ENCODE results near the gene KSR2. TPM values are rescaled to one million over a fixed set of nuclear protein-coding genes. Genes with fewer than 3 reads are reported as not detected.
"Not testable (repeated sequence)": the region's sequence is repeated elsewhere in the genome, so short reads cannot be mapped to it uniquely, and the experiment has no call there.

KSR2 gene
- polyA plus RNA-seq, 1 experiment = not detected

DNA sequence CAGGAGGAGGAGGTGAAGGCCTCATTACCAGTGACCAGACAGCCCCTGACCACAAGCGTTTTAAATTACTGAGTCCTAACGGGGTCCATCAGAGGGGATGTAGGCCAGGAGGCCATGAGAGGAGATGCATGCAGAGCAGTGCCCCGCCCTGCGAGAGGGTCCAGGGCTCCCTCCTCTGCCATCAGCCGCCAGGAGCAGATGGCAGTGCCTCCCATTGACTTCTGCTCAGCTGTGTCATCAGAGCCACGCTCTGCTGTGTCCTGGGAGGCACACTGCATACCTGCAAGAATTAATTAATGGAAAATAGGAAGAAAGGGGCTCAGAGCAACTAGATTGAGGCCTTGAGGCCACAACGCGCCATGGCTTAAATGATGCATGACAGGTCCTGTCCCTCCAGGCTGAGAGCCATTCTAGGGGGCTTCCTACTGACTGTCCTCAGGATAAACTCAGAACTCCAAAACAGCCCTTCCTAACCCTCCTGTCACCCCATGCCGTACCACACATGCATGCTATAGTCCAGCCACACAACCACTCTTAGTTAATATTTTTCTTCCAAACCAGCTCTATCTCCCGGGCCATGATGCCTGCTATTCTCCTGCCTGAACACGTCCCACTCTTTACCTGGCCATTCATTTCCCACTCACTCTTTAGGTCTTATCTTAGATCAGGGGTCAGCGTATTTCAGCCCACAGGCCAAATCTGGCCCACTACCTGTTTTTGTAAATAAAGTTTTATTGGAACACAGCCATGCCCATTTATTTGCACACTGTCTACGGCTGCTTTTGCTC lies 235.8 kb downstream of the KSR2 start:
- H3K27me3 ChIP-seq (ENCODE audit: control insufficient read depth, insufficient read depth, low read length) = no peaks in the 10 kb centered on the region
- ChIA-PET CTCF (no interaction called here), POLR2A (no interaction called here)
- TF ChIP-seq, protein P1, sequence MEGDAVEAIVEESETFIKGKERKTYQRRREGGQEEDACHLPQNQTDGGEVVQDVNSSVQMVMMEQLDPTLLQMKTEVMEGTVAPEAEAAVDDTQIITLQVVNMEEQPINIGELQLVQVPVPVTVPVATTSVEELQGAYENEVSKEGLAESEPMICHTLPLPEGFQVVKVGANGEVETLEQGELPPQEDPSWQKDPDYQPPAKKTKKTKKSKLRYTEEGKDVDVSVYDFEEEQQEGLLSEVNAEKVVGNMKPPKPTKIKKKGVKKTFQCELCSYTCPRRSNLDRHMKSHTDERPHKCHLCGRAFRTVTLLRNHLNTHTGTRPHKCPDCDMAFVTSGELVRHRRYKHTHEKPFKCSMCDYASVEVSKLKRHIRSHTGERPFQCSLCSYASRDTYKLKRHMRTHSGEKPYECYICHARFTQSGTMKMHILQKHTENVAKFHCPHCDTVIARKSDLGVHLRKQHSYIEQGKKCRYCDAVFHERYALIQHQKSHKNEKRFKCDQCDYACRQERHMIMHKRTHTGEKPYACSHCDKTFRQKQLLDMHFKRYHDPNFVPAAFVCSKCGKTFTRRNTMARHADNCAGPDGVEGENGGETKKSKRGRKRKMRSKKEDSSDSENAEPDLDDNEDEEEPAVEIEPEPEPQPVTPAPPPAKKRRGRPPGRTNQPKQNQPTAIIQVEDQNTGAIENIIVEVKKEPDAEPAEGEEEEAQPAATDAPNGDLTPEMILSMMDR (IDR thresholded peaks at IDR 0.05; ENCODE audit: insufficient read depth, low read depth, low read length) = no peak
- no peak for DNase-seq (ENCODE audit: low read depth)
- H3K36me3 ChIP-seq (ENCODE audit: control insufficient read depth, insufficient read depth, low read length) = no peaks in the 10 kb centered on the region
- H3K4me3 ChIP-seq (ENCODE audit: low read depth, low read length) = no peak overlapping the region

DNA sequence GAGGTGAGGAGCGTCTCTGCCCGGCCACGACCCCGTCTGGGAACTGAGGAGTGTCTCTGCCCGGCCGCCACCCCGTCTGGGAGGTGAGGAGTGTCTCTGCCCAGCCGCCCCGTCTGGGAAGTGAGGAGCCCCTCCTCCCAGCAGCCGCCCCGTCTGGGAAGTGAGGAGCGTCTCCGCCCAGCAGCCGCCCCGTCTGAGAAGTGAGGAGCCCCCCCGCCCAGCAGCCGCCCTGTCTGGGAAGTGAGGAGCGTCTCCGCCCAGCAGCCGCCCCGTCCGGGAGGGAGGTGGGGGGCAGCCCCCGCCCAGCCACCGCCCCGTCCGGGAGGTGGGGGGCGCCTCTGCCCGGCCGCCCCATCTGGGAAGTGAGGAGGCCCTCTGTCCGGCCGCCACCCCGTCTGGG lies 237.7 kb downstream of the KSR2 start:
- DNase-seq (ENCODE audit: low read depth); H3K27me3 ChIP-seq (ENCODE audit: control insufficient read depth, insufficient read depth, low read length); POLR2A ChIA-PET; CTCF ChIA-PET; H3K4me3 ChIP-seq (ENCODE audit: low read depth, low read length); H3K36me3 ChIP-seq (ENCODE audit: control insufficient read depth, insufficient read depth, low read length): not testable (repeated sequence)

DNA sequence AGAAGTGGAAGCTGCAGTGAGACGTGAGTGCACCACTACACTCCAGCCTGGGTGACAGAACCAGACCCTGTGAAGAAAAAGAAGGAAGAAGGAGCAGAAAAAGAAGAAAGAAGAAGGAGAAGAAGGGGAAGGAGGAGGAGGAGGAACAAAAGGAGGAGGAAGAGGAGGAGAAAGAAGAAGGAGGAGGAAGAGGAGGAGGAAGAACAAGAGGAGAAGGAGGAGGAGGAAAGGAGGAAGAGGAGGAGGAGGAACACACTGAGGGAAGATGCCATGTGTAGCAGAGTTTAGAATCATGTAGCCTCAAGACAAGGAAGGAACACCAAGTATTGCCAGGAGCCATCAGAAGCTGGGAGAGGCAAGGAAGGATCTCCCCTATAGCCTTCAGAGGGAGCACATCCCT lies 241.5 kb downstream of the KSR2 start:
- ChIA-PET POLR2A (no interaction called here), CTCF (interaction anchor here (0.6 kb wide), 1 partner anchor 83 kb away, joined by 5 read pairs; no protein-coding TSS in a partner anchor)
- no peaks in the 10 kb centered on the region for H3K36me3 ChIP-seq (ENCODE audit: control insufficient read depth, insufficient read depth, low read length)
- no peaks in the 10 kb centered on the region for H3K27me3 ChIP-seq (ENCODE audit: control insufficient read depth, insufficient read depth, low read length)
- H3K4me3 ChIP-seq (ENCODE audit: low read depth, low read length) = no peak overlapping the region
- no peak for DNase-seq (ENCODE audit: low read depth)
- TF ChIP-seq, protein P1 (IDR thresholded peaks at IDR 0.05; ENCODE audit: insufficient read depth, low read depth, low read length) = no peak

DNA sequence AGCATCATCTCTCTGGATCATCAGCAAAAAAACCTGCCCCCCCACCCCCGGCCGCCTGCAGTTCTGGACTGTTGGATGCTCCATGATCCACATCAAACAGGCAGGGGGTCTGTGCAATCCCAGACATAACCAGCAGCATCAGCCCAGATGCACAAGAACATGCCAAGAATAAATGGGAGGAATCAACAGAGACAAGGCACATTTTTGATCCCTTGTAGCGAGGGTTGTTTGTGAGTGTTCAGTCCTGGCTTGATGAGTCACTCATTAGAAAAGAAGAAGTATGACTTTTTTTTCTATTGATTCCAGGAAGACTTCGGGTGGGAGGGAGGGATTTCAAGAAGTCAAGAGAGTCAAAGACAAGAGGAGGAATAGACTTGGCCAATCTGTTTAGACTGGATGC lies 244.2 kb downstream of the KSR2 start:
- no peaks in the 10 kb centered on the region for H3K27me3 ChIP-seq (ENCODE audit: control insufficient read depth, insufficient read depth, low read length)
- TF ChIP-seq, protein P1 (IDR thresholded peaks at IDR 0.05; ENCODE audit: insufficient read depth, low read depth, low read length) = no peak
- POLR2A ChIA-PET = no interaction called here
- no peak overlapping the region for H3K4me3 ChIP-seq (ENCODE audit: low read depth, low read length)
- no peak for DNase-seq (ENCODE audit: low read depth)
- CTCF ChIA-PET = no interaction called here
- H3K36me3 ChIP-seq (ENCODE audit: control insufficient read depth, insufficient read depth, low read length) = no peaks in the 10 kb centered on the region

DNA sequence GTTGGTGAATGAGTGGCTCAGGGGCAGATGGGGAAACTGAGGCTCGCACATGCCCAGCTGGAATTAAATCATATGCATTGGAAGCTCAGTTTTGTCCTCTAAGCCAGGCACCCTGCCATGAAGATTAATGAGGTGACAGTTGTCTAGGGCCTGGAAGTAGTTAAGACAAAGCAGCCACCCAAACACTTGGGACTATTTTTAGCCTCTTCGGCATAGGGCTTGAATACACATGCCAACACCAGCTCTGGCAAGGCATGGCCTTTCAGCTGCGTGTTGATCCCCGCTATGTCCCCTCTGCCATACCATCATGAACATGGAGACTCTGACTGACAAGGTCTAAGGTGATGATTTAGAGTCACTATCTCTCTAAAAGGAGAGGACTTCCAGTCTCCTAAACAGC lies 250.2 kb downstream of the KSR2 start:
- DNase-seq (ENCODE audit: low read depth) = no peak
- H3K27me3 ChIP-seq (ENCODE audit: control insufficient read depth, insufficient read depth, low read length) = peaks cover 2% of the 10 kb centered on the region; the same call in 1 of the 2 replicates
- ChIA-PET CTCF (interaction anchor here (1.0 kb wide), 1 partner anchor 31 kb away, joined by 3 read pairs; no protein-coding TSS in a partner anchor), POLR2A (no interaction called here)
- H3K36me3 ChIP-seq (ENCODE audit: control insufficient read depth, insufficient read depth, low read length) = no peaks in the 10 kb centered on the region
- TF ChIP-seq, protein P1 (IDR thresholded peaks at IDR 0.05; ENCODE audit: insufficient read depth, low read depth, low read length) = no peak
- no peak overlapping the region for H3K4me3 ChIP-seq (ENCODE audit: low read depth, low read length)

DNA sequence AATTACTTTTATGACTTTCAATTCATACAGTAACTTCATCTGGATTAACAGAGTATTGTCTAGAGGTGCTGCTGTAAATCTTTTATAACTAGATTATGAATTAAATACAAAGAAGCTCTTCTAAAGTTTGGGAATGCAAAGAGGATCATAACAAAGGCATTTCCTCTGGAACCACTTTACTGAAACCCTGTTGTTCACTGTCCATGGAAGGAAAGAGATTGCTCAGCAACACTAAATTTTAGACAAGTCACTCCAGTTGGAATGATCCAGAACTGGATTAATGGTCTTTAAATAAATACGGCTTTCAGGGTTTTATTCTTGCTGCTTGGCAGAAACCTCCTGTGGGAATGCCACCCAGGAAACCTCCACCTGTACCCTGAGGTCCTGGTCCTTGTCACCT lies 250.6 kb downstream of the KSR2 start:
- no peaks in the 10 kb centered on the region for H3K36me3 ChIP-seq (ENCODE audit: control insufficient read depth, insufficient read depth, low read length)
- ChIA-PET POLR2A (no interaction called here), CTCF (interaction anchor here (1.0 kb wide), 1 partner anchor 31 kb away, joined by 3 read pairs; no protein-coding TSS in a partner anchor)
- peak; percentile 30 for DNase-seq (ENCODE audit: low read depth)
- TF ChIP-seq, protein P1 (IDR thresholded peaks at IDR 0.05; ENCODE audit: insufficient read depth, low read depth, low read length) = no peak
- H3K27me3 ChIP-seq (ENCODE audit: control insufficient read depth, insufficient read depth, low read length) = peaks cover 3% of the 10 kb centered on the region; the same call in 1 of the 2 replicates
- H3K4me3 ChIP-seq (ENCODE audit: low read depth, low read length) = no peak overlapping the region

Measured in BJ (cell line).